Stimulated activated CD8-positive, alpha-beta memory T cell treated with anti-CD3 and anti-CD28 coated beads, Interleukin-15, amount 100 ng/mL, for 48 hours (primary cell): ENCODE results near the gene HCFC1.

ENCODE experiments used
- DNase-seq, 2 donors: peaks; one replicate each; pipeline ENCODE4 v3.0.0-alpha.2; 2020; ENCODE audit warnings: low read depth in 2 of 2

HCFC1 gene

GRCh38 chrX:153974003-153974725, 2.5 kb upstream of the HCFC1 start:
- no peak for DNase-seq

DNA sequence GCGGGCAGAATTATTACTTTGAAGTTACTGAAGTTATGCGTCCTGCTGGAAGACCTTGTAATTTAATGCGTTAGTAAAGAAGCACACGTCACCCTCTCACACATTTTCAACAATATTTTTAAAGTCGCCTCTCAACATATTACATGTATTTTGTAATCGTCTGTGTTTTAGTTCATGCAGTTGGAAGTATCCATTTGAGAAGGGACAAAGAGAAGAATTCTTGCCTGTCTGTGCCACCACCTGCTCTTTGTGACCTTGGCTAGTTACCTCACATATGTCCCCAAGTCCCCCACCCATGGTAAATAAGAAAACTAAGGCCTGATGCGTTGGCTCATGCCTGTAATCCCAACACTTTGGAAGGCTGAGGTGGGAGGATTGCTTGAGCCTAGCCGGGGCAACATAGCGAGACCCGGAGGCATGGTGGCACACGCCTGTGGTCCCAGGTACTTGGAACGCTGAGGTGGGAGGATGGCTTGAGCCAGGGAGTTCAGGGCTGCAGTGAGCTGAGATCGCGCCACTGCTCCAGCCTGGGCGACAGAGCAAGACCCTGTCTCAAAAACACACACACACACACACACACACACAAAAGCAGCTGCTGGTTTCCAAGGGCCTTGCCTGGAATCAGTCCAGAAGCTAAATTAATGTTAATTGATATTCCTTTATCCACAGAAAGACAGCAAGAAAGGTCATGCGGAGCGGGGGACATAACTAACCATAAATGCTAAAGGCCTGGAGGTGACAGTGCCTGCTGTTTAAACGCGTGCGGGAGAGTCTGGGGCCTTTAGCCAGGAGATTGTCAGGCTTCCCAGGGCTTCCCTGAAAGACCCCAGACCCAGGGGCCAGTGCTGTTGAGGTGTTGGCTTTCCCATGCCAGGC, 1.7 kb upstream of the HCFC1 start:
- no peak for DNase-seq

- peak; percentile 85 to 88 for DNase-seq
These were observed 929 bp upstream of the HCFC1 start, which contains the start of gene TMEM187 for GRCh38 chrX:153972368-153973126. Gene TMEM187 (plus strand): TSS chrX:153972754. CDS start chrX:153982063, 9,309 bp downstream.

DNA sequence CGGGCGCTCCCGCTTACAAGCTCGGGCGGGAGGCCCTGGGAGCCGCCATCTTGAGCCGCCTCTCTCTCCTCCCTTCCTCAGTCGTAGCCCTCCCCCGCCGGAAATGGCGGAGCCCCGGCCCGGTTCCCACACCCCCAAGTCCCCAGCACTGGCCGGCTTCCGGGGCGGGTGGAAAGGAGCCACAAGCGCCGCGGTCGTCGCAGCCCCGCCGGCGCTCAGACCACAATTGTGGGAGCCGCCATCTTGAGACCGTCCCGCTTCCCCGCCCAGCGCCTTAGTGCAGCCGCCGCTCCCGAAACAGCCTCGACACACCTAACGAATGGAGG, 531 bp downstream of the HCFC1 start:
- peak; percentile 77 to 90 for DNase-seq

DNA sequence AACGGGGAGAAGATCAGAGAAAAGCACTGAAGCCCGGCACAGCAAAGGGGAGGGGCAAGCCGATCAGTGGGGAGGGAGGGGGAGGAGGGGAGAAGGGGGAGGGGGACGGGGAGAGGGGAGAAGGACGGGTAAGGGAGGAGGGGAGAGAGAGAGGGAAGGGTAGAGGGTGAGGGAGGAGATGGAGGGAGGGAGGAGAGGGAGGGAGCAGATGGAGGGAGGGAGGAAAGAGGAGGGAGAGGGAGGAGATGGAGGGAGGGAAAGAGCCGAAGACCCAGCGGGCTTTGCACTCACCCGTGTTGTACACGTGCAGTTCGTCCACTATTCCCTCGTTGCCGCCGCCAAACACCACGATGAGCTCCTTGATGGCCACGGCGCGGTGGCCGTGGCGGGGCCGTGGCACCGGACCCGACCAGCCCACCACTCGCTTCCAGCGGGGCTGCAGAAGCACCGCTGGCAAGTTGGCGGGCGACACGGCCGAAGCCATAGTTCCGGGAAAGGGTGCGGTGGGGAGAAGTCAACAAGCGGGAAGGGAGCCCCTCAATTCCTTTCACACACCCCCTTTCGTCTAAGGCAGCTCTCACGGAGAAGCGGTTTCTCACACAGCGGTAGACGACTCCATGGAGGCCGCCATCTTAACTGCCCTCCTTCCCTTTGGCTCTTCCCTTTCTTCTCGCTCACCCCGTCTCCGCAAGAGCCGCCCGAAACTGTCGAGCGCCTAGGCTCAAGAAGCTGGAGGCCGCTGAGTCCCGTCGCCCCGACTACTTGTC, 1.1 kb downstream of the HCFC1 start:
- DNase-seq, result no peak

DNA sequence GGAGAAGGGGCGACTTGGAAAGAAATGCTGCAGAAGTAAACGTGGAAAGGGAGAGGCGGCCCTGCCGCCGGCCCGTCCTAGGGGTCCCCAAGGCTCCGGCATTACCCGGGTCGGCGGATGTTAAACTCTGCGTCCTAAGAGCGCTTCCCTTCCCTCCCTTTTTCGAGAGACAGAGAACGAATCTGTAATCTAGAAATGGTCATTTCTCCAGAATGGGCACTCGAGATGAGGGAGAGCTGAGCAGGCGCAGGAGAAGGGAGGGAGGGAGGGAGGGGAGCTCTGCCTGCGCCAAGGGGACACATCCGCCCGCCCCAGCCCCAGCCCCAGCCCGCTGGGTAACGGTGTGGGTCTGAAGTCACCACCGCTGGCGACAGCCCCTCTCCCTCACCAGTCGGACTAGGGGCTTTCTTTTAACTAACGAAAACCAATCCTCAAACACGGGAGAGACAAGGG, 1.7 kb downstream of the HCFC1 start:
- no peak for DNase-seq

- DNase-seq, result no peak
These were observed 2.3 kb downstream of the HCFC1 start for GRCh38 chrX:153969125-153969903.

- no peak for DNase-seq
These were observed 2.9 kb downstream of the HCFC1 start for GRCh38 chrX:153968754-153969124.

GRCh38 chrX:153968255-153968654, 3.4 kb downstream of the HCFC1 start:
- DNase-seq, result no peak

DNA sequence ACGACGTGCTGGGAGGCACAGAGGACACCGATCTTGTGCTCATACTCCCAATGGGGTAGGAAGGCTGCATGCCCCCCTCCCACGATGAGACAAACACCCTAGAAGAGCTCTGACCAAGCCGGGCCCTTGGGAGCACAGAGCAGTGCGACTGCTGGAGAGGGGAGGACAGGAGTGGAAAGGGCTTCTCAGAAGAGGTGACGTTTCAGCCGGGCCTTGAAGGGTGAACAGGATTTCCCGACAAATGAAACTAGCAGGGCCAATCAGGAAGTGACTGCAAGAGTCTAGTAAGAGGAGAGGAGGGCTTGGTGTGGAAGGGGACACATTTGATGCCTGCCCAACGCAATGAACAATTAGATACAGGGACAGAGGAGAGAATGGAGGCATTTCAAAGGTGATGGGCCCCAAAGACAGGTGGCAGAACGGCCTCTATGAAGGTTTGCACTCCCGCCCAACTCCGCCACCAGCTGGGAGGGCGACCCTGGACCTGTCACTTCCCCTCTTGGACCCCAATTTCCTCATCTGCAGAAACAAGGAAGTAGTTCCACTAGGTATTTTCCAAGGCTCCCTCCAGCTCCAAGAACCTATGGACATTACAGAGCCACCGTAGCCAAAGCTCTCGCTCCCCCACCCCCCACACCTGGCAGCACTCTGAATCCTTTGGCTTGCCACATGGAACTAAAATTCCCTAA, 3.9 kb downstream of the HCFC1 start:
- no peak for DNase-seq

- peak in 1 of 2 donors; percentile 50 for DNase-seq
These were observed 4.6 kb downstream of the HCFC1 start for GRCh38 chrX:153966841-153967535.

DNA sequence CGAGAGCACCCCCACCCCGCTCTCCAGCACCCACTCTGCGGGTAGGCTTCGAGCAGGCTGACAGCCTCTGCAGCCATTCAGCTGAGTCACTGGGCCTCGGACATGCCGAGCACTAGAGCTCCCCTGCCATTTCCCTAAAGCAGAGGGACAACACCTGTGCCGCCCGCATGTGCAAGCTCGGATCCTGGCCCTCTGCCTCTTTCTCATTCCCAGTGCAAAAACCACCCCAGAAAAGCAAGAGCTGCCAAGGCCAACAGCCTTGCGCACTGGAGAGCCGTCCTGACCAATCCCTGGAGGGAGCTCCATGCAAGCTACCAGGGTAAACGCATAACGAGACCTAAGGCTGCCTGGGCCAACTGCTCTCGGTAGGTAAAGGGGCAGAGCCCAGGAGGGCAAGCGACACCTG, 5.3 kb downstream of the HCFC1 start:
- DNase-seq, result no peak

DNA sequence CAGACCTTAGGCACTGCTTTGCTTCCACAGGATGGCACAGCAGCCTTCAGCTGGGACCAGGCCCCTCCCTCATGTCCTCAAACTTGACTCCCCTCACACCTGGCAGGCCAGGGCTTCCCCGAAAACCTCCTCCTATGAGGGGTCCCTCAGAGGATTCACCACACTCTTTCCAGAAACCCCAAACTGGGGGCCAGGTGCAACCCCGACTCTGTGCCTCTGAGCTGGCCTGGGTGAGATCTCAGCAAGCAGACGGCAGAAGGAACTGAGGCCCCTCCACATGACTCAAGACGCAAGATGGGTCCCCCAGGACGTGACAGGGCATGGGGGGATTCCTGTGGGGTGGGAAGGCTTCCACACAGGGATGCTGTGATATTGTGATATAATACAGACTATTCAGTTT, 6.2 kb downstream of the HCFC1 start:
- no peak for DNase-seq

GRCh38 chrX:153964105-153964504, 7.5 kb downstream of the HCFC1 start:
- no peak for DNase-seq

DNA sequence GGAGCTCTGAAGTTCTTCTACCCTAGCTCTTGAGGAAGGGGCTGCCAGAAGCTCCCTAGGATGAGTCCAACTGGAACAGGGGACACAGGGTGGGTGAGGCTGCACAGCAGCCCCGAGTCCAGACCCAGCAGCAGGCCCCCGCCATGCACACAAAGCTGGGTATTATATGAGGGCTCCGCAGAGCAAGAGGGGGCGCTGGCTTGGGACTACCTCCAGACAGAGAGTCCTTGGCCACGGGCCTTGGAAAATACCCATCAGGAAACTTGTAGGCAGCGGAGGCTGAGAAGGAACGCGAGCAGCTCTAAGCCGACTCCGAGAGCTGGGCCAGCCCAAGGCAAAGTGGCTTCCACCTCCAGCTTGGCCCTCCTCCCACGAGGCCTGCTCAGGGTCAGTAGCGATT, 8.1 kb downstream of the HCFC1 start:
- DNase-seq, result no peak

DNA sequence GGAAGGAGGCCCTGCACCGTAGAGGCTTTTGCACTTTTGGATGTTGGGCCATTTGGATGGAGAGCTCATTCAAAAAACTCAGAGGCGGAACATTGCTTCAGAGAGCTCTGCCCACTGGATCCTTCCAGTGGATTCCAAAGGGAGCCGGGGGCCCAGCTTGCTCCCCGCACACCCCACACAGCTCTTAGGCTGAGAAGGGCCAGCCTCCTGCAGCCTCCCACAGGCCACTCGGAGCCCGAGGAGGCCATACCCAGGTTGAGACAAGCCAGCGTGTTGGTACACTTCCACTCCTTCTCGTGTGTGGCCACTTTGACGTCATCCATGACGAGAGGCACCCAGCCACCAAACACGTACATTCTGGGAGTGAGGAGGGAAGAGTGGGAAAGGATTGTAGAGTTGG, 10.3 kb downstream of the HCFC1 start:
- no peak for DNase-seq

- DNase-seq, result no peak
These were observed 10.8 kb downstream of the HCFC1 start for GRCh38 chrX:153960786-153961185.

DNA sequence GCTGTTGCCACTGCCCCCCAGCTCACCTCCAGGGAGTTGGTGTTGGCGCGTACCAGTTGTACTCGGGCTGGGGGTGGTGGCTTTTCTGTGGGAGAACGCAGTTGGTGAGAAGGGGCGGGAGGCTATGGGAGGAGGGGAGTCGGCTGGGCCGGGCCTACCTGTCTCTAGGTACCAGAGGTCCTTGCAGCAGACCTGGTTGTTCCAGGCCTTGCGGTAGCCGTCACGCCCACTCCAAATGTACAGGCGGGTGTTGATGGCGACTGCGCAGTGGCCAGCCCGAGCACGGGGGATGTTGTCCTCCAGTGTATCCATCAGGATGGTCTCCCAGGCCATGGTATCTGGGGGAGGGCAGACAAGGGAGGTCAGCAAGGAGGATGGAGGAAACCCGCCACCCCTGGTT, 11.5 kb downstream of the HCFC1 start:
- DNase-seq, result no peak

DNA sequence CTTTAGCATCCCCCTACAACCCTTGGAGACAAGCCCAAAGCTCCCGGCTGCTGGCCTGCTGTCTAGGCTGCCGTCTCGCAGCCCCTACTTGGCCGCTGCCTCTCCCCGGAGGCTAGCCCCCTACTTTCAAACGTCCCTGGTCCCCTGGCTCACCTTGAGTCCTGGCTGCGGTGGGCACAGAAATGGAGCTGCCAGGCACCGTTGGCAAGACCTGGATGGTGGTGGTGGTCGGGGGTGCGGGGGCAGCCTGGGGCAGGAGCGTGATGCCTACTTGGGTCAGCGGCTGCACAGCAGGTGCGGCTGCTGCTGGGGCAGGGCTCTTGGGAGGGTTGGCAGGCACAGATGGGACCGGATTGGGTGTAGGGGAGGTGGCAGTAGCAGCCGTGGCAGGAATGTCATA, 12.0 kb downstream of the HCFC1 start:
- no peak for DNase-seq

GRCh38 chrX:153958605-153959004, 13.0 kb downstream of the HCFC1 start:
- no peak for DNase-seq
